BLaER1 treated with 17β-estradiol and CSF1 and Interleukin-3, amounts not matched to agents 10 nM and 100 nM (cell line): ENCODE measurements around the gene ARPC2.
A peak's percentile ranks its signal among the peaks of the same experiment; 100 is the strongest.
"Not testable (repeated sequence)": the region's sequence is repeated elsewhere in the genome, so short reads cannot be mapped to it uniquely, and the experiment has no call there.

Experiments used
- H3K27ac ChIP-seq, 11 experiments: shearing (Covaris generic); formaldehyde crosslinking; 2 replicates each; pipeline ENCODE4 v1.8.1; 2022
- H3K27me3 ChIP-seq, 11 experiments: shearing (Covaris generic); formaldehyde crosslinking; 2 replicates each; pipeline ENCODE4 v1.8.1; 2022
- H3K36me3 ChIP-seq, 11 experiments: shearing (Covaris generic); formaldehyde crosslinking; 2 replicates each; pipeline ENCODE4 v1.8.1; 2022
- H3K4me1 ChIP-seq, 10 experiments: shearing (Covaris generic); formaldehyde crosslinking; 2 replicates each; pipeline ENCODE4 v1.8.1; 2022
- H3K4me2 ChIP-seq, 11 experiments: shearing (Covaris generic); formaldehyde crosslinking; 2 replicates each; pipeline ENCODE4 v1.8.1; 2022
- H3K4me3 ChIP-seq, 10 experiments: shearing (Covaris generic); formaldehyde crosslinking; 2 replicates each; pipeline ENCODE4 v1.8.1; 2022
- H3K9ac ChIP-seq, 11 experiments: shearing (Covaris generic); formaldehyde crosslinking; 2 replicates each; pipeline ENCODE4 v1.8.1; 2022
- H3K9me3 ChIP-seq, 11 experiments: shearing (Covaris generic); formaldehyde crosslinking; replicated peaks in 1 of 11; 2 replicates each; pipeline ENCODE4 v1.8.1; 2022
- H4K20me1 ChIP-seq, 11 experiments: shearing (Covaris generic); formaldehyde crosslinking; 2 replicates each; pipeline ENCODE4 v1.8.1; 2022
- Cebpa-rat ChIP-seq, 11 experiments: shearing (Covaris generic); IDR thresholded peaks; 2 replicates each; pipeline ENCODE4 v1.8.1; 2022

ARPC2 gene

GRCh38 chr2:218266316-218266979 is 49.5 kb downstream of the ARPC2 start:
- no peak overlapping the region for H3K4me3 ChIP-seq
- no peaks in the 10 kb centered on the region for H3K9me3 ChIP-seq
- peaks cover 49 to 67% (median 59%) of the 10 kb centered on the region in 11 experiments for H3K36me3 ChIP-seq
- peaks cover 44 to 78% (median 66%) of the 10 kb centered on the region in 10 experiments for H3K4me1 ChIP-seq
- no peak for TF ChIP-seq Cebpa-rat (IDR thresholded peaks at IDR 0.05)
- peaks cover 0 to 76% (median 34%) of the 10 kb centered on the region in 11 experiments; a peak in 17 of 22 replicates for H4K20me1 ChIP-seq
- H3K4me2 ChIP-seq: no peak overlapping the region; a peak in 1 of 22 replicates
- no peaks in the 10 kb centered on the region for H3K27me3 ChIP-seq
- no peak overlapping the region; a peak in 1 of 22 replicates for H3K27ac ChIP-seq
- H3K9ac ChIP-seq: peak overlapping the region in 3 of 11 experiments; percentile 23 to 62 (median 55); a peak in 3 of 22 replicates

DNA sequence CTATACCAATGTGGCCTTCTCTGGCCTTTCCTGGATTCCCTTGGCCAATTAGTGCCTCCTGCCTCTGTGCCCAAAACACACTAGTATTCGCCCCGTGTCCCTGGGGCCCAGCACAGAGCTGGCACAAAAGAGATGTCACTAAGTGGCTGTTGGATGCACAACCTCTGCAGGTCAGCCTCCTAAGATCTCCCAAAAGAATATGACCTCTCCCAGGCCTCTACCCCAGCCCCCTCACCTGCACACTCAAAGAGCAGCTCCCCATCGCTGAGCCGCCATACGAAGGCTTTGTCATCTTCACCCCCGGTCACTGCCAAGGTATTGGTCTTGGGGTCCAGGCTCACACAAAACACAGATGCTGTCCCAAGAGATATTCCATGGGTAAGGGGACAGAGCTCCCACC is 50.3 kb downstream of the ARPC2 start:
- peak overlapping the region in 1 of 11 experiments; percentile 90; a peak in 2 of 22 replicates for H3K4me2 ChIP-seq
- H3K4me3 ChIP-seq: no peak overlapping the region
- H3K27ac ChIP-seq: no peak overlapping the region
- TF ChIP-seq Cebpa-rat (IDR thresholded peaks at IDR 0.05): no peak
- peak overlapping the region in 3 of 11 experiments; percentile 9 to 42 (median 23); a peak in 2 of 22 replicates for H3K9ac ChIP-seq
- H3K9me3 ChIP-seq: no peaks in the 10 kb centered on the region
- H3K36me3 ChIP-seq: peaks cover 49 to 73% (median 59%) of the 10 kb centered on the region in 11 experiments
- H3K27me3 ChIP-seq: no peaks in the 10 kb centered on the region
- H3K4me1 ChIP-seq: peaks cover 44 to 78% (median 66%) of the 10 kb centered on the region in 10 experiments
- peaks cover 3 to 75% (median 38%) of the 10 kb centered on the region in 11 experiments; a peak in 18 of 22 replicates for H4K20me1 ChIP-seq

DNA sequence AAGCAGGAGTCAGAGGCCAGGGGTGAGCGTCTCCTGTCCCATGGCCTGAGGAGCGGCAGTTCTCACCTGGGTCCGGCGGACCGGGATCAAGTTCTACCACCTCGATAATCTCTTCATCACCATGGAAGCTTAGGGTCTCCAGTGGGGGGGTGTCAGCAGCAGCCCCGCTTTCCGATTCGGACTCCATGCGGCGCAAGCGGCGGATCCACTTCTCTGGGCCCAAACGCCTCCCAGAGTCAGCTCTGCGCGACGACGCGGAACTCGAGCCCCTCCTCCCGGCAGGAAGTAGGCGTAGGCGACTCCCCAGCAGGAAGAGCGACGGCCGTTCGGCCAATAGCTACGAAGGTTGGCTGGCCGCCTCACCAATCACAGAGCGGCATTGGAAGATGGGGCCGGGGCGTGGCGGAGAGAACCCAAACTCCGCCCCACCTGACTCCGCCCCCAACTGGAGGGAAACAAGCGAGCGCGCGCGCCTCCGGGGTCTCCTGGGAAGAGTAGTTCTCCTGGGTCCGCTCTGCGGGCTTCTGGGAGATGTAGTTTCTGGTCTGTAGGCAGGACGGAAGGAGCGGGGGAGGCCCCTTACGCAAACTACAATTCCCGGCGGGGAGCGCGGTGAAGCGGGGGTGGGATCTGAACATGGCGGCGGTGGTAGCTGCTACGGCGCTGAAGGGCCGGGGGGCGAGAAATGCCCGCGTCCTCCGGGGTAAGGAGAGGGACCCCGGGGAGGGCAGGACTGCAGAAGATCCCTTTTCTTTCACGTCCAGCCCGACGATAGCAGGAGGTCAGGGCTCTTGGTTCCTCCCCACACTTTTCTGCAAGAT is 53.1 kb downstream of the ARPC2 start, which contains the start of the genes AAMP and PNKD:
AAMP (minus strand) TSS at position 238 of the 821 bp plus-strand sequence; CDS start at position 187, 51 bp downstream.
PNKD (plus strand) TSS at position 620 of the 821 bp plus-strand sequence; CDS start at position 637, 17 bp downstream.
- Histone ChIP-seq H4K20me1 (peaks cover 13 to 66% (median 41%) of the 10 kb centered on the region in 11 experiments; a peak in 17 of 22 replicates), H3K4me1 (peaks cover 37 to 77% (median 52%) of the 10 kb centered on the region in 10 experiments), H3K9me3 (no peaks in the 10 kb centered on the region), H3K4me3 (peak within 1 kb of the TSS; percentile 76 to 95 (median 92)), H3K4me2 (peak within 1 kb of the TSS; percentile 90 to 100 (median 98)), H3K27me3 (no peaks in the 10 kb centered on the region), H3K9ac (peak within 1 kb of the TSS; percentile 82 to 97 (median 89)), H3K27ac (peak within 1 kb of the TSS; percentile 54 to 92 (median 83)), H3K36me3 (peaks cover 43 to 66% (median 49%) of the 10 kb centered on the region in 11 experiments)
- TF ChIP-seq Cebpa-rat (IDR thresholded peaks at IDR 0.05): no peak

DNA sequence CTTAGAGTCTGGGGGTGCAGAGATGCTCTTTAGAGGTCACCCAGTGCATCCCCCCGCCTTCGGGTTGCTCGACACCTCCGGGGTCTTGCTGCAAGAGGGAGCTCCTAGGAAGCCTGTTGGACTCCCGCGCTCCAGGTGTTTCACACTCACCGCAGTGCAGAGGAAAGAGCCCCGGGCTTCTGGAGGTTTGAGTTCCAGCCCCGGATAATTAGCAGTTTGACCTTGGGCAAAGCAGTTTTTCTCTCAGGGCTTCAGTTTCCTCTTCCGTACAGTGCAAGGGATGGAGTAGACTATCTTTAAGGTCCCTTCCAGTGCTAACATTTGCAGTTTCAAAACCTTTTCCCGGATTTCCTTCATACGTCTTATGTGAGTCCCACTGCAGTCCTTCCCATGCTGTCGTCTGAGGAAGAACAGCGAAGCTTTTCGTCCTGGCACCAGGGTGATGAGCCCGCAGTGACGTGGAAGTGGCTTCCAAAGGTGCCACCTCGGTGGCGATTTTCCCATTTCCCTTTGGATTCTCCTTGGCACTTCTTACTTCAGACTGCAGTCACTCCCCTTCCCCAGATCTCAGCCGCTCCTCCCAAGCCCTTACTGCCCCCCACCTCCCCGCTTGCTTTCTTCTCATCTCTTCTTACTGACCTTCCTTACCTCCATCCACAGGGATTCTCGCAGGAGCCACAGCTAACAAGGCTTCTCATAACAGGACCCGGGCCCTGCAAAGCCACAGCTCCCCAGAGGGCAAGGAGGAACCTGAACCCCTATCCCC is 53.9 kb downstream of the ARPC2 start:
- Histone ChIP-seq H3K4me3 (peak overlapping the region; percentile 76 to 95 (median 91)), H3K27me3 (no peaks in the 10 kb centered on the region), H3K4me2 (peak overlapping the region; percentile 87 to 100 (median 96)), H3K36me3 (peaks cover 43 to 66% (median 49%) of the 10 kb centered on the region in 11 experiments), H3K9ac (peak overlapping the region; percentile 74 to 97 (median 83)), H3K27ac (peak overlapping the region; percentile 7 to 83 (median 75); a peak in 19 of 22 replicates), H4K20me1 (peaks cover 7 to 66% (median 33%) of the 10 kb centered on the region in 11 experiments; a peak in 17 of 22 replicates), H3K4me1 (peaks cover 37 to 76% (median 48%) of the 10 kb centered on the region in 10 experiments), H3K9me3 (no peaks in the 10 kb centered on the region)
- no peak for TF ChIP-seq Cebpa-rat (IDR thresholded peaks at IDR 0.05)

- no peaks in the 10 kb centered on the region for H3K27me3 ChIP-seq
- H3K27ac ChIP-seq: peak overlapping the region in 9 of 11 experiments; percentile 10 to 83 (median 76); a peak in 15 of 22 replicates
- H3K4me2 ChIP-seq: peak overlapping the region; percentile 87 to 100 (median 96)
- no peaks in the 10 kb centered on the region for H3K9me3 ChIP-seq
- H4K20me1 ChIP-seq: peaks cover 7 to 68% (median 37%) of the 10 kb centered on the region in 11 experiments; a peak in 18 of 22 replicates
- H3K36me3 ChIP-seq: peaks cover 43 to 66% (median 49%) of the 10 kb centered on the region in 11 experiments
- peak overlapping the region; percentile 74 to 97 (median 83); a peak in 21 of 22 replicates for H3K9ac ChIP-seq
- H3K4me3 ChIP-seq: peak overlapping the region; percentile 76 to 95 (median 91)
- TF ChIP-seq Cebpa-rat (IDR thresholded peaks at IDR 0.05): no peak
- peaks cover 37 to 76% (median 47%) of the 10 kb centered on the region in 10 experiments for H3K4me1 ChIP-seq
Measured at GRCh38 chr2:218271487-218271797, 54.5 kb downstream of the ARPC2 start.

GRCh38 chr2:218271865-218272530 is 55.0 kb downstream of the ARPC2 start:
- H3K4me3 ChIP-seq: peak overlapping the region; percentile 76 to 95 (median 91); a peak in 16 of 20 replicates
- peak overlapping the region; percentile 74 to 97 (median 83); a peak in 21 of 22 replicates for H3K9ac ChIP-seq
- H3K36me3 ChIP-seq: peaks cover 43 to 66% (median 49%) of the 10 kb centered on the region in 11 experiments
- H3K27me3 ChIP-seq: no peaks in the 10 kb centered on the region
- H3K27ac ChIP-seq: peak overlapping the region in 7 of 11 experiments; percentile 15 to 80 (median 75); a peak in 11 of 22 replicates
- no peaks in the 10 kb centered on the region for H3K9me3 ChIP-seq
- H4K20me1 ChIP-seq: peaks cover 7 to 68% (median 34%) of the 10 kb centered on the region in 11 experiments; a peak in 18 of 22 replicates
- H3K4me2 ChIP-seq: peak overlapping the region; percentile 87 to 100 (median 96)
- H3K4me1 ChIP-seq: peaks cover 37 to 81% (median 45%) of the 10 kb centered on the region in 10 experiments
- TF ChIP-seq Cebpa-rat (IDR thresholded peaks at IDR 0.05): no peak

- Histone ChIP-seq H3K4me3 (peak overlapping the region in 1 of 10 experiments; percentile 92; a peak in 1 of 20 replicates), H3K9ac (peak overlapping the region in 10 of 11 experiments; percentile 24 to 87 (median 81); a peak in 15 of 22 replicates), H3K27me3 (no peaks in the 10 kb centered on the region), H3K27ac (peak overlapping the region in 10 of 11 experiments; percentile 10 to 69 (median 48); a peak in 13 of 22 replicates), H3K4me1 (peaks cover 37 to 79% (median 42%) of the 10 kb centered on the region in 10 experiments), H4K20me1 (peaks cover 5 to 68% (median 27%) of the 10 kb centered on the region in 11 experiments; a peak in 17 of 22 replicates), H3K4me2 (peak overlapping the region; percentile 87 to 100 (median 96)), H3K9me3 (no peaks in the 10 kb centered on the region), H3K36me3 (peaks cover 43 to 66% (median 49%) of the 10 kb centered on the region in 11 experiments)
- no peak; a peak in 1 of 22 replicates for TF ChIP-seq Cebpa-rat (IDR thresholded peaks at IDR 0.05)
Measured at GRCh38 chr2:218272531-218273212, 55.7 kb downstream of the ARPC2 start.

DNA sequence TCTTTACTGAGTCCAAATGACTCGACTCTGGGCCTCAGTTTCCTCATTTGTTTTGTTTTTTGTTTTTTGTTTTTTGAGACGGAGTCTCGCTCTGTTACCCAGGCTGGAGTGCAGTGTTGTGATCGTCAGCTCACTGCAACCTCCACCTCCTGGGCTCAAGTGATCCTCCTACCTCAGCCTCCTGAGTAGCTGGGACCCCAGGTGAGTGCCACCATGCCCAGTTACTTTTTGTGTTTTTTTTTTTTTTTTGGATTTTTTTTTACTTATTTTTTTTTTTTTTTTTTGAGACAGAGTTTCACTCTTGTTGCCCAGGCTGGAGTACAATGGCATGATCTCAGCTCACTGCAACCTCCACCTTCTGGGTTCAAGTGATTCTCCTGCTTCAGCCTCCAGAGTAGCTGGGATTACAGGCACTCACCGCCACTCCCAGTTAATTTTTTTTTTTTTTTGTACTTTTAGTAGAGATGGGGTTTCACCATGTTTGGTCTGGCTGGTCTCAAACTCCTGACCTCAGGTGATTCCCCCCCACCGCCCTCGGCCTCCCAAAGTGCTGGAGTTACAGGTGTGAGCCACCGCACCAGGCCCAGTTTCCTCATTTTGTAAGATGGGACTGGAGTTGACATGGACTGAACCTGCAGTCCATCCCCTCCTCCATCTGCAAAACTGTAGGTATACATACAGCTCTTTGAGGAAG is 56.4 kb downstream of the ARPC2 start:
- H3K27me3 ChIP-seq, H3K9me3 ChIP-seq: not testable (repeated sequence)
- Histone ChIP-seq H3K9ac (peak overlapping the region in 10 of 11 experiments; percentile 19 to 87 (median 49); a peak in 14 of 22 replicates), H3K27ac (peak overlapping the region in 10 of 11 experiments; percentile 10 to 60 (median 42); a peak in 13 of 22 replicates), H3K4me3 (0 out of 20 replicates have a peak overlapping the region, but pooled peaks of 1 of the 10 experiments have one; percentile 31), H4K20me1 (peaks cover 3 to 75% (median 20%) of the 10 kb centered on the region in 11 experiments; a peak in 16 of 22 replicates), H3K4me1 (peaks cover 35 to 73% (median 39%) of the 10 kb centered on the region in 10 experiments), H3K4me2 (peak overlapping the region; percentile 53 to 99 (median 96)), H3K36me3 (peaks cover 48 to 66% (median 50%) of the 10 kb centered on the region in 11 experiments)
